SK-N-SH treated with all-trans-retinoic acid at 6 μM for 48 hours (cell line): ENCODE results near the gene NOTO.

Source experiments
- ATAC-seq: fragments of 200-7000 bp; cut with Tn5 transposase; 3 replicates; pipeline ENCODE4 v1.9.1; 2020; ENCODE audit warnings: mild to moderate bottlenecking, moderate library complexity
- BACH2 ChIP-seq: fragments of 250-450 bp; sonication (Bioruptor Pico); IDR thresholded peaks from 2 replicates; pipeline ENCODE4 v1.9.0; 2021; ENCODE audit warnings: mild to moderate bottlenecking, borderline replicate concordance
- CREB5 ChIP-seq: fragments of 250-450 bp; sonication (Bioruptor Pico); IDR thresholded peaks from 2 replicates; pipeline ENCODE4 v1.5.1; 2020; ENCODE audit warnings: low read depth, mild to moderate bottlenecking, moderate library complexity
- CSDC2 ChIP-seq: fragments of 250-450 bp; sonication (Bioruptor Pico); IDR thresholded peaks from 2 replicates; pipeline ENCODE4 v1.5.0; 2020; ENCODE audit warnings: mild to moderate bottlenecking, moderate library complexity
- ESRRG ChIP-seq: fragments of 250-450 bp; sonication (Bioruptor Pico); IDR thresholded peaks from 2 replicates; pipeline ENCODE4 v1.6.1; 2021; ENCODE audit warnings: mild to moderate bottlenecking
- GLIS3 ChIP-seq: fragments of 250-450 bp; sonication (Bioruptor Pico); IDR thresholded peaks from 2 replicates; pipeline ENCODE4 v1.5.0; 2020; ENCODE audit warnings: mild to moderate bottlenecking, moderate library complexity
- ISL1 ChIP-seq: fragments of 250-450 bp; sonication (Bioruptor Pico); IDR thresholded peaks from 2 replicates; pipeline ENCODE4 v2.1.2; 2022; ENCODE audit warnings: mild to moderate bottlenecking, moderate library complexity
- PPARA ChIP-seq: fragments of 250-450 bp; sonication (Bioruptor Pico); IDR thresholded peaks from 2 replicates; pipeline ENCODE4 v1.5.0; 2020; ENCODE audit warnings: mild to moderate bottlenecking, borderline replicate concordance
- TCF4 ChIP-seq: fragments of 250-450 bp; sonication (Bioruptor Pico); IDR thresholded peaks from 2 replicates; pipeline ENCODE4 v1.8.0; 2021; ENCODE audit warnings: mild to moderate bottlenecking, moderate library complexity, borderline replicate concordance
- TSHZ2 ChIP-seq: fragments of 250-450 bp; sonication (Bioruptor Pico); IDR thresholded peaks from 2 replicates; pipeline ENCODE4 v1.5.0; 2020; ENCODE audit warnings: mild to moderate bottlenecking, moderate library complexity
- ZC3H10 ChIP-seq: fragments of 250-450 bp; sonication (Bioruptor Pico); IDR thresholded peaks from 2 replicates; pipeline ENCODE4 v1.5.1; 2021; ENCODE audit warnings: mild to moderate bottlenecking, moderate library complexity
- ZFP3 ChIP-seq: fragments of 250-450 bp; sonication (Bioruptor Pico); IDR thresholded peaks from 2 replicates; pipeline ENCODE4 v1.5.0; 2020; ENCODE audit warnings: mild to moderate bottlenecking, moderate library complexity
- ZFP30 ChIP-seq: fragments of 450-650 bp; formaldehyde crosslinking; IDR thresholded peaks from 2 replicates; pipeline ENCODE4 v1.5.0; 2022; ENCODE audit warnings: mild to moderate bottlenecking, moderate library complexity
- ZNF70 ChIP-seq: fragments of 450-650 bp; formaldehyde crosslinking; IDR thresholded peaks from 2 replicates; pipeline ENCODE4 v1.5.0; 2020; ENCODE audit warnings: mild to moderate bottlenecking, moderate library complexity
- ZNF8 ChIP-seq: fragments of 450-650 bp; formaldehyde crosslinking; IDR thresholded peaks from 2 replicates; pipeline ENCODE4 v1.5.0; 2020; ENCODE audit warnings: mild to moderate bottlenecking, moderate library complexity

The NOTO gene

GRCh38 chr2:73258186-73258912 lies 56.0 kb downstream of the NOTO start:
- no peak for TF ChIP-seq CSDC2
- no peak for TF ChIP-seq TSHZ2 (CRISPR knock-in tag)
- no peak for TF ChIP-seq PPARA (CRISPR knock-in tag)
- no peak for TF ChIP-seq TCF4 (CRISPR knock-in tag)
- TF ChIP-seq GLIS3 (CRISPR knock-in tag): no peak
- no peak for TF ChIP-seq BACH2 (CRISPR knock-in tag)
- no peak for TF ChIP-seq ZC3H10
- TF ChIP-seq ZFP30 (CRISPR knock-in tag): no peak
- no peak for ATAC-seq

GRCh38 chr2:73258913-73259215 lies 56.5 kb downstream of the NOTO start:
- TF ChIP-seq TSHZ2 (CRISPR knock-in tag) (no peak), ZNF8 (CRISPR knock-in tag) (no peak)
- ATAC-seq: no peak

- ATAC-seq: no peak
- no peak for TF ChIP-seq ISL1 (CRISPR knock-in tag)
Measured at GRCh38 chr2:73259276-73259675, 56.9 kb downstream of the NOTO start.

- TF ChIP-seq ISL1 (CRISPR knock-in tag) (no peak), ZC3H10 (no peak)
- ATAC-seq: no peak; the same call in 2 of the 3 replicates
Measured at GRCh38 chr2:73259704-73260337, 57.4 kb downstream of the NOTO start.

GRCh38 chr2:73260338-73260984 lies 58.1 kb downstream of the NOTO start:
- TF ChIP-seq CSDC2 (no peak), ESRRG (CRISPR knock-in tag) (no peak), ZNF70 (no peak), PPARA (CRISPR knock-in tag) (no peak), ZFP3 (CRISPR knock-in tag) (no peak), ISL1 (CRISPR knock-in tag) (no peak), CREB5 (CRISPR knock-in tag) (no peak), GLIS3 (CRISPR knock-in tag) (no peak)
- peak; percentile 71 for ATAC-seq
